Thymus (tissue), 11 donors: ENCODE results near the gene PUM2. TPM values are rescaled to one million over a fixed set of nuclear protein-coding genes. Genes with fewer than 3 reads are reported as not detected.
"Not testable (repeated sequence)": the region's sequence is repeated elsewhere in the genome, so short reads cannot be mapped to it uniquely, and the experiment has no call there.

ENCODE experiments used
- DNase-seq, 9 donors: peaks; one replicate each; pipeline ENCODE4 v3.0.0-alpha.2; 2013; ENCODE audit warnings: low spot score in 9 of 9, low read depth in 6 of 9, missing footprints in 1 of 9
- H3K27ac ChIP-seq, 2 donors: one replicate each; pipeline ENCODE4 v1.5.1; 2013; ENCODE audit warnings: control low read depth in 1 of 2, low read depth in 1 of 2, low read length in 1 of 2, mild to moderate bottlenecking in 1 of 2, moderate library complexity in 1 of 2
- H3K27me3 ChIP-seq, 2 donors: one replicate each; pipeline ENCODE4 v1.5.1; 2013; ENCODE audit warnings: low read length in 1 of 2; ENCODE audit not compliant: control insufficient read depth in 2 of 2, insufficient read depth in 1 of 2
- H3K36me3 ChIP-seq, 2 donors: one replicate each; pipeline ENCODE4 v1.5.1; 2013; ENCODE audit warnings: low read length in 1 of 2, mild to moderate bottlenecking in 1 of 2, moderate library complexity in 1 of 2; ENCODE audit not compliant: control insufficient read depth in 2 of 2, insufficient read depth in 2 of 2
- H3K4me1 ChIP-seq, 2 donors: one replicate each; pipeline ENCODE4 v1.5.1; 2013; ENCODE audit warnings: low read length in 2 of 2; ENCODE audit not compliant: control insufficient read depth in 2 of 2, insufficient read depth in 2 of 2
- H3K4me3 ChIP-seq, 2 donors: one replicate each; pipeline ENCODE4 v1.5.1; 2013; ENCODE audit warnings: low read length in 2 of 2, control low read depth in 1 of 2, mild to moderate bottlenecking in 1 of 2
- H3K9me3 ChIP-seq, 2 donors: one replicate each; pipeline ENCODE4 v1.5.1; 2013; ENCODE audit warnings: low read length in 1 of 2, mild to moderate bottlenecking in 1 of 2; ENCODE audit not compliant: control insufficient read depth in 2 of 2, insufficient read depth in 1 of 2
- WGBS: extraction: QIAGEN DNeasy Blood & Tissue Kit; methylation state at CpG from one replicate; pipeline ENCODE4 v1.1.7; 2013; 5-methylcytosine and 5-hydroxymethylcytosine counted together
- polyA plus RNA-seq: library from polyadenylated mRNA; stranded (reverse); fragments of 200-250 nt; gene quantifications from one replicate; pipeline ENCODE4 v1.2.3, GENCODE V29; 2013
- total RNA-seq: library from RNA; stranded (reverse); fragments of 120-200 nt; gene quantifications from one replicate; pipeline ENCODE4 v1.2.4, GENCODE V29; 2013
- donor health status: healthy.

Gene PUM2
- total and polyA plus RNA-seq, 2 donors = 40.2 to 66.8 TPM

DNA sequence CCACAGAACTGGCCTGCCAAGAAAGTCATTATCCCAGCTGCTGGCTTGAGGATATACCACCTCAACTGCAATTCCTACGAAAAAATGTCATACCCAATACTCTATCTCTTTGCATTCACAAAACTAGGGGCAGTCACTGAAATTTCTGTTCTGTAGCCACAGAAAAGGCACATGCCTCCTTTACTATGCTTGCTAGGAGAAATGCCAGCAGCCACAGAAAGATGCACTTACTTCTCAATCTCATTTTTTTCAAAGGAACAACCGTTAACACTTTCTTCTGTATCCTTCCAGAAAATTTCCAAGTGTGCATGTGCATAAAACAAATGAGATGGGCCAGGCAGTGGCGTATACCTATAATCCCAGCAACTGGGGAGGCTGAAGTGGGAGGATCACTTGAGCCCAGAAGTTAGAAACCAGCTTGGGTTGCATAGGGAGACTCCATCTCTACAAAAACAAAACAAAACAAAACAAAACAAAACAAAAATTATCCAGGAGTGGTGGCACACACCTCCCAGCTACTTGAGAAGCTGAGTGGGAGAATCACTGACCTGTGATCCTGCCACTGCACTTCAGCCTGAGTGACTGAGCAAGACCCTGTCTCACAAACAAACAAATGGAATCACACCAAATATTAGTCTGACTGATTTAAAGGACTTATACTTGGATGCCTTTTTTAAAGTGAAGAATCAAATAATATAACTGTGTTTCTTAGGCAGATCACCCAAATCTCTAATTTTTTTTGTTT lies 22.4 kb upstream of the PUM2 start:
- Histone ChIP-seq H3K9me3 (peaks cover 0 to under 1% of the 10 kb centered on the region in 2 donors), H3K4me1 (no peaks in the 10 kb centered on the region), H3K4me3 (no peak overlapping the region), H3K27me3 (peaks cover 0 to 1% of the 10 kb centered on the region in 2 donors), H3K36me3 (no peaks in the 10 kb centered on the region), H3K27ac (no peak overlapping the region)
- WGBS = 64% methylated on average over 3 of the region's 3 CpGs
- no peak for DNase-seq

GRCh38 chr2:20371323-20372025 lies 20.8 kb upstream of the PUM2 start:
- DNase-seq = no peak
- 91% methylated on average over 4 of the region's 4 CpGs for WGBS
- peak overlapping the region in 1 of 2 donors; percentile 33 for H3K27ac ChIP-seq
- no peaks in the 10 kb centered on the region for H3K4me1 ChIP-seq
- H3K27me3 ChIP-seq = no peaks in the 10 kb centered on the region
- H3K36me3 ChIP-seq = no peaks in the 10 kb centered on the region
- peaks cover 0 to 5% of the 10 kb centered on the region in 2 donors for H3K9me3 ChIP-seq
- no peak overlapping the region for H3K4me3 ChIP-seq

DNA sequence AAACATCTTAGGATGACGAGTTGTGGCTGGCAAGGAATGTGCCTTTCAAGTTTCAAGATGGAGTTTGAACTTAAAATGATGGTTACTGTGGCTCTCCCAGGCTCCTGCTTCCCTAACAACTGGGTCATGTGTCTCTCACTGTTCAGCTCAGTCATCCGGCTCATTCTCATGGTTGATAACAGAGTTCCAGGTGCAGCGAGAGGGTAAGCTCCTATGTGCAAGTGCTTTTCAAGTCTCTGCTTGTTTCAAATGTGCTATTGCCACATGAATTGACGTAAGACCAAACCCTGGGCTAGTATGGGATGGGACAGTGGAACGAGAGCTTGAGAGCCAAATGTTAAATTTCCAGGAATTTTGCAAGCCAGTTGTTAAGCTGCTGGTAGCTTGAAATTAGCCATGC lies 19.5 kb upstream of the PUM2 start:
- no peaks in the 10 kb centered on the region for H3K27me3 ChIP-seq
- H3K4me3 ChIP-seq = no peak overlapping the region
- peak overlapping the region in 1 of 2 donors; percentile 12 for H3K27ac ChIP-seq
- no peaks in the 10 kb centered on the region for H3K36me3 ChIP-seq
- DNase-seq = peak in 1 of 9 donors; percentile 36
- 90% methylated on average over 5 of the region's 5 CpGs for WGBS
- H3K9me3 ChIP-seq = peaks cover 0 to 5% of the 10 kb centered on the region in 2 donors
- no peaks in the 10 kb centered on the region for H3K4me1 ChIP-seq

DNA sequence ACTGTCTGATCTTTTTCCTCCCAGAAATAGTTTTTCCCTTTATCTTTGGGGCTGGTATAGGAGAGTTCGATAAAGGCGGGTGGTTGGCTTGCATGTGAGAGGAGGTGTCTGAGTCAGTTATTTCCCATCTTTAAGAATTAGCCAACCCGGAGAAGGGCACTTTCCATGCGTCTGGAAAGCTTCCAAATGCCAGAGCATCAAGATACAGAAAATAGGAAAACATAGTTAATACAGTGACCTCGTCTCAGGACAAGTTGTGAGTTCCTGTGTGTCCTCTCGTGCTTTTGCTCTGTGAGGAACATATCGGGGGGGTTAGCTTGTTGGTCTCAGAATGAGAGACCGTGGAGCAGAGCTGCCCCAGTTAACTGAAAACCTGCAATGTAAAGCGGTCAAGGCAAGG lies 18.7 kb upstream of the PUM2 start:
- no peaks in the 10 kb centered on the region for H3K4me1 ChIP-seq
- DNase-seq = no peak
- H3K27me3 ChIP-seq = no peaks in the 10 kb centered on the region
- H3K9me3 ChIP-seq = peaks cover 0 to 5% of the 10 kb centered on the region in 2 donors
- 94% methylated on average over 9 of the region's 9 CpGs for WGBS
- peak overlapping the region in 1 of 2 donors; percentile 25 for H3K27ac ChIP-seq
- no peak overlapping the region for H3K4me3 ChIP-seq
- H3K36me3 ChIP-seq = no peaks in the 10 kb centered on the region

- 89% methylated on average over 3 of the region's 3 CpGs for WGBS
- DNase-seq = no peak
- H3K36me3 ChIP-seq = no peaks in the 10 kb centered on the region
- no peaks in the 10 kb centered on the region for H3K27me3 ChIP-seq
- H3K4me1 ChIP-seq = no peaks in the 10 kb centered on the region
- H3K27ac ChIP-seq = no peak overlapping the region
- H3K9me3 ChIP-seq = peaks cover 0 to 5% of the 10 kb centered on the region in 2 donors
- H3K4me3 ChIP-seq = no peak overlapping the region
Observed at GRCh38 chr2:20368706-20369105, 18.1 kb upstream of the PUM2 start.

DNA sequence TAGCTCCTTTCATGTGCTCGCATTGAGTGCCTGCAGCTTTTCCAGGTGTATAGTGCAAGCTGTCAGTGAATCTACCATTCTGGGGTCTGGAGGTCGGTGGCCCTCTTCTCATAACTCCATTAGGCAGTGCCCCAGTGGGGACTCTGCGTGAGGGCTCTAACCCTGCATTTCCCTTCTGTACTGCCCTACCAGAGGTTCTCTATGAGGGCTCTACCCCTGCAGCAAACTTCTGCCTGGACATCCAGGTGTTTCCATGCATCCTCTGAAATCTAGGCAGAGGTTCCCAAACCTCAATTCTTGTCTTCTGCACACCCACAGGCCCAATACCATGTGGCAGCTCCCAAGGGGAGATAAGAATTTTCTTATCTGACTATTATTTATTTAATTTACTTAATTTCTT lies 17.3 kb upstream of the PUM2 start:
- not testable (repeated sequence) for H3K27me3 ChIP-seq
- 95% methylated on average over 3 of the region's 3 CpGs for WGBS

DNA sequence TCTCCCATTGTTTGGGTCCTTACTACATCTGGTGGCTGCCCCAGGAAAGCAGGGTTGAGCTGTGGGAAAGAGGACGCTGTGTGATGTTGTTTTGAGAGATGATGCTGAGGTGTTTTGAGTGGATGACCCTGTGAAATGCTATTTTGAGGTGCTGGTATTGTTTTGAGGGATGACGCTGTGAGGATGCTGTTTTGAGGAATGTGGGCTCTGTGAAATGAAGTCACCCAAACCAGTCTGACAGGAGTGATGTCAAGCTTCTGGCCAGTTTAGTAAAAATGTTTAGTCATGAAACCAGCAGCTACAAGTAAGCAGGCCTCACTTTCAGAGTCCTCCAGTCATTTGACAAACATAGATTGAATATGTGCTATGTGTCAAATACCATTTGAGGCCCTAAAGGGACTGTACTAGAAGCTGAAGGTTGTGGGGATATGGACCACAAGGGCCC lies 16.1 kb upstream of the PUM2 start:
- Histone ChIP-seq H3K9me3 (peaks cover 0 to 5% of the 10 kb centered on the region in 2 donors), H3K27me3 (no peaks in the 10 kb centered on the region), H3K27ac (no peak overlapping the region), H3K4me3 (no peak overlapping the region), H3K4me1 (no peaks in the 10 kb centered on the region), H3K36me3 (no peaks in the 10 kb centered on the region)
- DNase-seq = no peak
- 90% methylated on average over 2 of the region's 2 CpGs for WGBS

More for the DNA sequence above, 17.3 kb upstream of the PUM2 start:
- not testable (repeated sequence) for H3K4me3 ChIP-seq, H3K9me3 ChIP-seq, H3K4me1 ChIP-seq, DNase-seq, H3K27ac ChIP-seq, H3K36me3 ChIP-seq

DNA sequence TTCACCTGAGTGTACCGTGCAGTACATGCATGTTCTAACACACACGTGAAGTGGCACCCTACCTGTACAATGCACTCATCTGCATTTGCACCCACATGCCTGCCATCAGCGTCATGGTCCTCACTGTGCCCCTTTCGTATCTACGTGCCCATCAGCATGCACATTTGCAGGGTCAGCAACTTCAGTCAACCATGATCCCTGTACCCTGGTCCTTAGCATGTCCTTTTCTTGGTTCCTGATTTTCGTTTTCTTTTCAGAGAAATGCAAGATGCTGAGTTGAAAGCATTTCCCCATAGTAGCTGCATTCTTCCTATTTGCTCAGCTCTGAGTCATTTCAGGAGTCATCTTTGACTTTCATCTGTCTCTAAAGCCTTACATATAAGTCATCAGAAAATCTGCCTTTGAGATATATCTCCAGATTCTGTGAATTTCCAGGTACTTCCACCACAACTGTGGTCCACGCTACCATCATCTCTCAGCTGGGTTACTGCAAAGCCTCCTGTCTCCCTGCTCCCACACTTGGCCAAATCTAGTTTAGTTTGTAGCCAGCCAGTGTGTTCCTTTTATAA lies 14.7 kb upstream of the PUM2 start:
- WGBS = 90% methylated on average over 7 of the region's 7 CpGs
- no peaks in the 10 kb centered on the region for H3K27me3 ChIP-seq
- H3K4me1 ChIP-seq = no peaks in the 10 kb centered on the region
- H3K27ac ChIP-seq = no peak overlapping the region
- H3K36me3 ChIP-seq = no peaks in the 10 kb centered on the region
- peaks cover 0 to 5% of the 10 kb centered on the region in 2 donors for H3K9me3 ChIP-seq
- DNase-seq = peak in 1 of 9 donors; percentile 25
- H3K4me3 ChIP-seq = no peak overlapping the region

- Histone ChIP-seq H3K4me3 (no peak overlapping the region), H3K36me3 (no peaks in the 10 kb centered on the region), H3K9me3 (peaks cover 0 to 5% of the 10 kb centered on the region in 2 donors), H3K4me1 (no peaks in the 10 kb centered on the region), H3K27ac (no peak overlapping the region), H3K27me3 (no peaks in the 10 kb centered on the region)
- WGBS = 96% methylated on average over 5 of the region's 5 CpGs
- DNase-seq = no peak
Observed at GRCh38 chr2:20363578-20363977, 12.9 kb upstream of the PUM2 start.
